Panc1 (cell line): ENCODE measurements around the gene ZNF543. TPM values are rescaled to one million over a fixed set of nuclear protein-coding genes. Genes with fewer than 3 reads are reported as not detected.

Experiments
- ATAC-seq: fragments of 200-7000 bp; cut with Tn5 transposase; 2 replicates; pipeline ENCODE4 v1.9.1; 2020; ENCODE audit warnings: mild to moderate bottlenecking, moderate library complexity
- BruUV-seq: library from RNA; stranded (reverse); fragments of 400-500 nt; replicated peaks from 2 replicates; lab custom pipeline; 2021; lab: Mats Ljungman, UMichigan
- CTCF ChIA-PET: fragments of 300-600 bp; sonication (Branson Sonifier 250); formaldehyde crosslinking; loops from one replicate; lab custom pipeline; 2022; ENCODE audit warnings: antibody characterized with exemption; lab: Charles Lee
- POLR2A ChIA-PET: fragments of 300-600 bp; sonication (Branson Sonifier 250); formaldehyde crosslinking; loops from one replicate; lab custom pipeline; 2022; ENCODE audit warnings: antibody characterized with exemption; lab: Charles Lee
- DNase-seq: peaks from one replicate; pipeline ENCODE4 v3.0.0-alpha.2; 2010; ENCODE audit warnings: low read depth, low spot score
- H3K27ac ChIP-seq: 2 replicates; pipeline ENCODE4 v1.5.1; 2011; ENCODE audit warnings: mild to moderate bottlenecking, low read length, inconsistent platforms
- H3K27me3 ChIP-seq: fragments of 200-500 bp; sonication (Bioruptor generic); 2 replicates; pipeline ENCODE4 v1.6.0; 2014; ENCODE audit warnings: low read length, inconsistent platforms; ENCODE audit not compliant: control insufficient read depth, insufficient read depth
- H3K36me3 ChIP-seq: fragments of 200-500 bp; sonication (Bioruptor generic); 2 replicates; pipeline ENCODE4 v1.5.1; 2014; ENCODE audit warnings: inconsistent platforms, mild to moderate bottlenecking, low read length, moderate library complexity; ENCODE audit not compliant: control insufficient read depth, insufficient read depth
- H3K4me1 ChIP-seq: 2 replicates; pipeline ENCODE4 v1.5.1; 2011; ENCODE audit warnings: inconsistent platforms, mild to moderate bottlenecking, low read length, moderate library complexity; ENCODE audit not compliant: control insufficient read depth, insufficient read depth
- H3K4me3 ChIP-seq, 2 experiments: 2 replicates each; pipeline ENCODE4 v1.5.1; 2011 to 2012; ENCODE audit warnings: low read depth in 2 of 2, low read length in 2 of 2, mild to moderate bottlenecking in 2 of 2, inconsistent platforms in 1 of 2, moderate library complexity in 1 of 2
- H3K9me3 ChIP-seq: fragments of 200-500 bp; sonication (Bioruptor generic); 2 replicates; pipeline ENCODE4 v1.5.1; 2014; ENCODE audit warnings: low read depth, mild to moderate bottlenecking, inconsistent platforms, low read length, moderate library complexity; ENCODE audit not compliant: control insufficient read depth, insufficient read depth
- POLR2AphosphoS5 ChIP-seq: IDR thresholded peaks from 2 replicates; pipeline ENCODE4 v1.6.1; 2012; ENCODE audit warnings: mild to moderate bottlenecking, low read depth, low read length, moderate library complexity
- REST ChIP-seq, 2 experiments: IDR thresholded peaks; 2 replicates each; pipeline ENCODE4 v1.6.1; 2011 to 2012; ENCODE audit warnings: low read depth in 2 of 2, control low read depth in 1 of 2, low read length in 1 of 2, mild to moderate bottlenecking in 1 of 2, moderate library complexity in 1 of 2; ENCODE audit not compliant: insufficient read depth in 1 of 2
- SIN3A ChIP-seq: IDR thresholded peaks from 2 replicates; pipeline ENCODE4 v1.6.1; 2012; ENCODE audit warnings: low read depth, mild to moderate bottlenecking, low read length, moderate library complexity, borderline replicate concordance; ENCODE audit not compliant: insufficient read depth
- TCF7L2 ChIP-seq: IDR thresholded peaks from 2 replicates; pipeline ENCODE4 v1.6.1; 2011; ENCODE audit warnings: mild to moderate bottlenecking, low read depth, low read length, inconsistent platforms
- in situ Hi-C: cut with HindIII; loops from 2 replicates; pipeline ENCODE4 v1.10.0; 2016; ENCODE audit warnings: low sequenced_read_pairs, low pct_unique_long_range_greater_than_20kb
- intact Hi-C: fragments of 100-400 bp; cut with micrococcal nuclease; formaldehyde crosslinking; loops from one replicate; pipeline ENCODE4 v1.10.0; 2022; ENCODE audit not compliant: unreplicated experiment
- total RNA-seq: library from RNA; stranded (reverse); gene quantifications from one replicate; pipeline ENCODE4 v1.2.1, GENCODE V29; 2021; ENCODE audit not compliant: unreplicated experiment
- TF ChIP-seq, protein P1 (sequence below): fragments of 450-650 bp; IDR thresholded peaks from 2 replicates; pipeline ENCODE4 v1.5.1; 2017; ENCODE audit warnings: mild to moderate bottlenecking

The ZNF543 gene
- total RNA-seq, 1 experiment from 2014 or later, result 10.8 TPM

DNA sequence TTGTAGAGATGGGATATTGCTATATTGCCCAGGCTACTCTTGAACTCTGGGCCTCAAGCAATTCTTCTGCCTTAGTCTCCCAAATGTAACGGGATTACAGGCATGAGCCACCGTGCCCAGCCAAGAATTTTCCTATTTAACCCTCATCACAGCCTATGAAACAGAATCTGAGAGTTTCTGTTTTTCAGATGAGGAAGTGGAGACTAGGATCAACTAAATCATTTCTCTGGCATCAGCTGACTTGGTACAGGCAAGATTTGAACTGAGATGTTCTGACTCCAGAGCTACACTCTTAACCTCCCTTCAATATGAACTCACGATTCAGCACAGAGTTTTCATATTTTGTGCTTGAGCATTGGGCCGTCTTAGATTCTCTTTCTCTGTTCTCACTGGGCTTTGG, 31.9 kb upstream of the ZNF543 start:
- Histone ChIP-seq H3K9me3 (peaks cover 55% of the 10 kb centered on the region), H3K27me3 (no peaks in the 10 kb centered on the region), H3K4me3 (no peak overlapping the region), H3K36me3 (peaks cover 54% of the 10 kb centered on the region), H3K4me1 (no peaks in the 10 kb centered on the region), H3K27ac (no peak overlapping the region)
- no TSS peak for BruUV-seq
- no peak for ATAC-seq
- in situ Hi-C loops (no loop called here), intact Hi-C loops (no loop called here)
- ChIA-PET CTCF (no interaction called here), POLR2A (no interaction called here)
- DNase-seq, result no peak
- TF ChIP-seq TCF7L2 (no peak), POLR2AphosphoS5 (0 out of 2 replicates have a peak, but pooled peaks have one; percentile 31)

GRCh38 chr19:57290970-57291369, 29.3 kb upstream of the ZNF543 start:
- ATAC-seq (no peak), DNase-seq (no peak)
- BruUV-seq, result no TSS peak
- no peaks in the 10 kb centered on the region for H3K4me1 ChIP-seq
- intact Hi-C loops, result no loop called here
- in situ Hi-C loops, result no loop called here
- TF ChIP-seq SIN3A (no peak), TCF7L2 (no peak), POLR2AphosphoS5 (no peak), REST (IDR thresholded peaks at IDR 0.05; ENCODE audit: insufficient read depth in 1 of 2, low read depth in 2 of 2, low read length in 1 of 2) (no peak)
- TF ChIP-seq, protein P1, sequence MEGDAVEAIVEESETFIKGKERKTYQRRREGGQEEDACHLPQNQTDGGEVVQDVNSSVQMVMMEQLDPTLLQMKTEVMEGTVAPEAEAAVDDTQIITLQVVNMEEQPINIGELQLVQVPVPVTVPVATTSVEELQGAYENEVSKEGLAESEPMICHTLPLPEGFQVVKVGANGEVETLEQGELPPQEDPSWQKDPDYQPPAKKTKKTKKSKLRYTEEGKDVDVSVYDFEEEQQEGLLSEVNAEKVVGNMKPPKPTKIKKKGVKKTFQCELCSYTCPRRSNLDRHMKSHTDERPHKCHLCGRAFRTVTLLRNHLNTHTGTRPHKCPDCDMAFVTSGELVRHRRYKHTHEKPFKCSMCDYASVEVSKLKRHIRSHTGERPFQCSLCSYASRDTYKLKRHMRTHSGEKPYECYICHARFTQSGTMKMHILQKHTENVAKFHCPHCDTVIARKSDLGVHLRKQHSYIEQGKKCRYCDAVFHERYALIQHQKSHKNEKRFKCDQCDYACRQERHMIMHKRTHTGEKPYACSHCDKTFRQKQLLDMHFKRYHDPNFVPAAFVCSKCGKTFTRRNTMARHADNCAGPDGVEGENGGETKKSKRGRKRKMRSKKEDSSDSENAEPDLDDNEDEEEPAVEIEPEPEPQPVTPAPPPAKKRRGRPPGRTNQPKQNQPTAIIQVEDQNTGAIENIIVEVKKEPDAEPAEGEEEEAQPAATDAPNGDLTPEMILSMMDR, result no peak
- H3K9me3 ChIP-seq, result peaks cover 60% of the 10 kb centered on the region
- H3K36me3 ChIP-seq, result peaks cover 51% of the 10 kb centered on the region
- CTCF ChIA-PET, result no interaction called here
- POLR2A ChIA-PET, result no interaction called here
- no peaks in the 10 kb centered on the region for H3K27me3 ChIP-seq
- H3K4me3 ChIP-seq, result no peak overlapping the region
- no peak overlapping the region for H3K27ac ChIP-seq

GRCh38 chr19:57292547-57292946, 27.7 kb upstream of the ZNF543 start:
- Histone ChIP-seq H3K27ac (no peak overlapping the region), H3K4me3 (no peak overlapping the region), H3K36me3 (peaks cover 44% of the 10 kb centered on the region), H3K27me3 (no peaks in the 10 kb centered on the region), H3K4me1 (no peaks in the 10 kb centered on the region), H3K9me3 (peaks cover 54% of the 10 kb centered on the region)
- in situ Hi-C loops (no loop called here), intact Hi-C loops (no loop called here)
- no peak for ATAC-seq
- no peak for TF ChIP-seq TCF7L2
- no TSS peak for BruUV-seq
- DNase-seq, result no peak
- POLR2A ChIA-PET, result no interaction called here
- CTCF ChIA-PET, result no interaction called here
